ENCODE results near the gene LDLRAD4.

GRCh38 chr18:13454363-13455150 lies 236.0 kb downstream of the LDLRAD4 start:
- no peak for TF ChIP-seq ISL1 (CRISPR knock-in tag; IDR thresholded peaks at IDR 0.05)
- TF ChIP-seq OSR1 (CRISPR knock-in tag; IDR thresholded peaks at IDR 0.05) = no peak
- no peak for TF ChIP-seq PATZ1 (CRISPR knock-in tag; IDR thresholded peaks at IDR 0.05; ENCODE audit: borderline replicate concordance)
- TF ChIP-seq ZFP30 (CRISPR knock-in tag; IDR thresholded peaks at IDR 0.05) = no peak
- TF ChIP-seq TCF4 (CRISPR knock-in tag; IDR thresholded peaks at IDR 0.05; ENCODE audit: borderline replicate concordance) = no peak
- TF ChIP-seq RARB (CRISPR knock-in tag; IDR thresholded peaks at IDR 0.05) = no peak
- TF ChIP-seq PPARA (CRISPR knock-in tag; IDR thresholded peaks at IDR 0.05; ENCODE audit: borderline replicate concordance) = no peak
- TF ChIP-seq ZFP3 (CRISPR knock-in tag; IDR thresholded peaks at IDR 0.05) = no peak
- no peak for TF ChIP-seq POU6F1 (CRISPR knock-in tag; IDR thresholded peaks at IDR 0.05; ENCODE audit: borderline replicate concordance, low read depth)
- no peak for TF ChIP-seq CSDC2 (CRISPR knock-in tag; IDR thresholded peaks at IDR 0.05)
- no peak for TF ChIP-seq ZC3H10 (CRISPR knock-in tag; IDR thresholded peaks at IDR 0.05)
- TF ChIP-seq SNAI2 (CRISPR knock-in tag; IDR thresholded peaks at IDR 0.05) = no peak

All from SK-N-SH treated with all-trans-retinoic acid at 6 μM for 48 hours (cell line).